Measurements from ENCODE around the gene UGT1A5. TPM values are rescaled to one million over a fixed set of nuclear protein-coding genes. Genes with fewer than 3 reads are reported as not detected.
"Not testable (repeated sequence)": the region's sequence is repeated elsewhere in the genome, so short reads cannot be mapped to it uniquely, and the experiment has no call there.

Gene UGT1A5
- total RNA-seq, 4 donors from 2014 or later: 7.2 to 24.2 (median 15.0) TPM; not detected in 1

DNA sequence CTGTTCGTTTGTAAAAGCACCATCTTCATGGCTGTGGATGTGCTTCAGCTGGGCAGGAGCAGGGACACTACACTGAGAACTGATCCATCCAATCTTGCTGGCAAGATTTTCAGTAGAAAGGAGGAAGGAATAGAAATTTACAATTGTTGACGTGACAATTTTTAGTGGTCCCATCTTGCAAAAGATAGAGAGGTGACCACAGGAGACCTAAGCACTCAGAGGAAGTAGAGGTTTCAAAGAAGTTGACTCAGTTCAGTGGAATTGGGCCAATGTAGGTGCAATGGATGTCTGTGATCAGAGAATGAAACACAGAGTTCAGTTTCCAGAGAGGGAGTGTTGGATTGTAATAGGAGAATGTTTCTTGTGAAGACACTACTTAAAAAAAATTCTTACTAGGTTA lies 1.4 kb downstream of the UGT1A5 start:
- no peak overlapping the region for H3K27ac ChIP-seq
- H3K36me3 ChIP-seq: no peaks in the 10 kb centered on the region
- TF ChIP-seq POLR2A (IDR thresholded peaks at IDR 0.05) (no peak), CTCF (IDR thresholded peaks at IDR 0.05) (no peak)

DNA sequence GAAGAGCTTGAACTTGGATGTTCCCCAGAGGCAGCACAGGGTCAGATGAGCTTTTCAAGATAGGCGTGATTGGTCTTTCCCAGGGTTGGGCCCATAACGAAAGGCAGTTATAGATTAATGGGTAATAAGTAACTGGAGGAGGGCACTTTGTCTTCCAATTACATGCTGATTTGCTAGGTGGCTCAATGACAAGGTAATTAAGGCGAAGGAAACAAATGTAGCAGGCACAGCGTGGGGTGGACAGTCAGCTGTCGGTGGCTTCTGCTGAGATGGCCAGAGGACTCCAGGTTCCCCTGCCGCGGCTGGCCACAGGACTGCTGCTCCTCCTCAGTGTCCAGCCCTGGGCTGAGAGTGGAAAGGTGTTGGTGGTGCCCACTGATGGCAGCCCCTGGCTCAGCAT lies 5.8 kb downstream of the UGT1A5 start, which contains the start of gene UGT1A4:
TSS of gene UGT1A4 (plus strand) at position 185 of the 400 bp plus-strand sequence. CDS start at position 270, 85 bp downstream.
- DNase-seq: no peak

More for the DNA sequence above, 1.4 kb downstream of the UGT1A5 start:
- Histone ChIP-seq H3K4me1 (no peaks in the 10 kb centered on the region), H3K4me3 (peak overlapping the region in 1 of 4 donors; percentile 6), H3K27me3 (no peaks in the 10 kb centered on the region), H3K9me3 (no peaks in the 10 kb centered on the region)
- no peak for DNase-seq

DNA sequence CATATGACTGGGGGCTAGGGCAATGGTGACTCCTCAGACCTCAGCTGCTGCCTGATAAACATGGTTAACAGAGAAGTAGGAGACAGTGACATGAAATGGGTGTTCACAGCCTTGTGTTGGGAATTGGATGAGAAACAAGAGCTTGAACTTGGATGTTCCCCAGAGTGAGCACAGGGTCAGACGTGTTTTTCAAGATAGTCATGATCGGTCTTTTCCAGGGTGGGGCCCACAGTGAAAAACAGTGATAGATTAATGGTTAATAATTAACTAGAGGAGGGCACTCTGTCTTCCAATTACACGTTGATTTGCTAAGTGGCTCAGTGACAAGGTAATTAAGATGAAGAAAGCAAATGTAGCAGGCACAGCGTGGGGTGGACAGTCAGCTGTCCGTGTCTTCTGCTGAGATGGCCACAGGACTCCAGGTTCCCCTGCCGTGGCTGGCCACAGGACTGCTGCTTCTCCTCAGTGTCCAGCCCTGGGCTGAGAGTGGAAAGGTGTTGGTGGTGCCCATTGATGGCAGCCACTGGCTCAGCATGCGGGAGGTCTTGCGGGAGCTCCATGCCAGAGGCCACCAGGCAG lies 16.1 kb downstream of the UGT1A5 start, which contains the start of gene UGT1A3:
TSS of gene UGT1A3 (plus strand) at position 320 of the 579 bp plus-strand sequence. CDS start at position 405, 85 bp downstream.
- H3K27me3 ChIP-seq: no peaks in the 10 kb centered on the region
- H3K27ac ChIP-seq: no peak within 1 kb of the TSS
- no peaks in the 10 kb centered on the region for H3K36me3 ChIP-seq
- H3K4me1 ChIP-seq: no peaks in the 10 kb centered on the region
- TF ChIP-seq POLR2A (IDR thresholded peaks at IDR 0.05): no peak
- TF ChIP-seq CTCF (IDR thresholded peaks at IDR 0.05): no peak
- H3K9me3 ChIP-seq: no peaks in the 10 kb centered on the region
- no peak for DNase-seq
- no peak within 1 kb of the TSS for H3K4me3 ChIP-seq

More for the DNA sequence above, 5.8 kb downstream of the UGT1A5 start, which contains the start of gene UGT1A4:
- H3K27ac ChIP-seq: no peak within 1 kb of the TSS
- peak within 1 kb of the TSS in 1 of 4 donors; percentile 6 for H3K4me3 ChIP-seq
- no peaks in the 10 kb centered on the region for H3K36me3 ChIP-seq
- H3K4me1 ChIP-seq: no peaks in the 10 kb centered on the region
- H3K9me3 ChIP-seq: no peaks in the 10 kb centered on the region
- TF ChIP-seq POLR2A (IDR thresholded peaks at IDR 0.05): no peak
- no peak for TF ChIP-seq CTCF (IDR thresholded peaks at IDR 0.05)
- no peaks in the 10 kb centered on the region for H3K27me3 ChIP-seq

DNA sequence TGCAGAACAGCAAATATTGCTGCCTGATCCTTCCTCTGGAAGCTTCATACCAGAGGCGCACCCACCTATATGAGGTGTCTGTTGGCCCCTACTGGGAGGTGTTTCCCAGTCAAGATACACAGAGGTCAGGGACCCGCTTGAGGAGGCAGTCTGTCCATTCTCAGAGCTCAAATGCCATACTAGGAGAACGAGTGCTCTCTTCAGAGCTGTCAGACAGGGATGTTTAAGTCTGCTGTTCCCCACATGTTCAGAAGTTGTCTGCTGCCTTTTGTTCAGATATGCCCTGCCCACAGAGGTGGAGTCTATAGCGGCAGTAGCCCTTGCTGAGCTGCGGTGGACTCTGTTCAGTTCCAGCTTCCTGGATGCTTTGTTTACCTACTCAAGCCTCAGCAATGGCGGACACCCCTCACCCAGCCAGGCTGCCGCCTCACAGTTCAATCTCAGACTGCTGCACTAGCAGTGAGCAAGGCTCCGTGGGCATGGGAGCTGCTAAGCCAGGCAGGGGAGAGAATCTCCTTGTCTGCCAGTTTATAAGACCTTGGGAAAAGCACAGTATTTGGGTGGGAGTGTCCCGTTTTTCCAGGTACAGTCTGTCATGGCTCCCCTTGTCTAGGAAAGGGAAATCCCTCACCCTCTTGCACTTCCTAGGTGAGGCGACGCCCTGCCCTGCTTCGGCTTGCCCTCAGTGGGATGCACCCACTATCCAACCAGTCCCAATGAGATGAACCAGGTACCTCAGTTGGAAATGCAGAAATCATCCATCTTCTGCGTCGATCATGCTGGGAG lies 24.4 kb downstream of the UGT1A5 start:
- peak overlapping the region in 2 of 4 donors; percentile 27 to 46 for H3K27ac ChIP-seq
- peak overlapping the region in 2 of 4 donors; percentile 4 to 21 for H3K4me3 ChIP-seq
- not testable (repeated sequence) for H3K4me1 ChIP-seq, H3K9me3 ChIP-seq, H3K27me3 ChIP-seq, H3K36me3 ChIP-seq
- DNase-seq: peak in 2 of 3 donors; percentile 68 to 71

GRCh38 chr2:233740870-233741269 lies 28.2 kb downstream of the UGT1A5 start:
- peaks cover 0 to 3% (median 0%) of the 10 kb centered on the region in 4 donors for H3K4me1 ChIP-seq
- TF ChIP-seq CTCF (IDR thresholded peaks at IDR 0.05): no peak
- no peak overlapping the region for H3K27ac ChIP-seq
- no peaks in the 10 kb centered on the region for H3K36me3 ChIP-seq
- no peaks in the 10 kb centered on the region for H3K27me3 ChIP-seq
- H3K4me3 ChIP-seq: no peak overlapping the region
- no peak for DNase-seq
- no peaks in the 10 kb centered on the region for H3K9me3 ChIP-seq
